B cell (primary cell): ENCODE data around the gene ADARB2. TPM values are rescaled to one million over a fixed set of nuclear protein-coding genes. Genes with fewer than 3 reads are reported as not detected.

Source experiments
- ATAC-seq: fragments of 200-7000 bp; cut with Tn5 transposase; one replicate; pipeline ENCODE4 v1.10.0; 2021; ENCODE audit warnings: low read depth, mild to moderate bottlenecking, moderate number of reproducible peaks, moderate library complexity
- CTCF ChIA-PET: fragments of 350-600 bp; sonication (Branson Sonifier 250); formaldehyde crosslinking; loops from one replicate; lab custom pipeline; 2021; ENCODE audit warnings: antibody characterized with exemption, inconsistent platforms; lab: Charles Lee
- POLR2A ChIA-PET: fragments of 350-600 bp; sonication (Branson Sonifier 250); formaldehyde crosslinking; loops from one replicate; lab custom pipeline; 2021; ENCODE audit warnings: antibody characterized with exemption; lab: Charles Lee
- DNase-seq: peaks from one replicate; pipeline ENCODE4 v3.0.0; 2013
- H2AFZ ChIP-seq: 2 replicates; pipeline ENCODE4 v1.6.1; 2012; ENCODE audit warnings: mild to moderate bottlenecking, low read depth, low read length; ENCODE audit not compliant: insufficient read depth, poor library complexity, severe bottlenecking
- H3K27ac ChIP-seq, 2 donors: 1 replicate in 1 of 2; 2 replicates in 1 of 2; pipeline ENCODE4 v1.5.1; 2012 to 2013; ENCODE audit warnings: low read length in 2 of 2, mild to moderate bottlenecking in 2 of 2, moderate library complexity in 1 of 2
- H3K27me3 ChIP-seq, 4 experiments: fragments of 200-600 bp in 1 of 4; sonication (generic) in 1 of 4; replicated peaks in 1 of 4; 1 replicate in 2 of 4; 2 replicates in 2 of 4; pipeline versions ENCODE4 v1.6.1 to v1.7.0; 2013 to 2016; ENCODE audit warnings: low read length in 3 of 4, mild to moderate bottlenecking in 2 of 4, mixed read lengths in 1 of 4, moderate library complexity in 1 of 4; ENCODE audit not compliant: insufficient read depth in 4 of 4, control insufficient read depth in 3 of 4; ENCODE audit errors: control extremely low read depth in 1 of 4
- H3K36me3 ChIP-seq, 2 experiments: replicated peaks in 1 of 2; 1 replicate in 1 of 2; 2 replicates in 1 of 2; pipeline versions ENCODE4 v1.6.1 to v1.7.1; 2013; ENCODE audit warnings: low read length in 1 of 2; ENCODE audit not compliant: insufficient read depth in 2 of 2, control insufficient read depth in 1 of 2; ENCODE audit errors: control extremely low read depth in 1 of 2, extremely low read depth in 1 of 2
- H3K4me1 ChIP-seq, 2 donors: fragments of 200-600 bp in 1 of 2; sonication (generic) in 1 of 2; 1 replicate in 1 of 2; 2 replicates in 1 of 2; pipeline versions ENCODE4 v1.5.1 to v1.6.1; 2013 to 2017; ENCODE audit warnings: low read length in 2 of 2; ENCODE audit not compliant: control insufficient read depth in 2 of 2, insufficient read depth in 2 of 2
- H3K4me2 ChIP-seq: replicated peaks from 2 replicates; pipeline ENCODE3; 2012; ENCODE audit warnings: mild to moderate bottlenecking, low read depth, low read length; ENCODE audit not compliant: poor library complexity, severe bottlenecking
- H3K4me3 ChIP-seq, 5 experiments: fragments of 200-600 bp in 1 of 5; sonication (generic) in 1 of 5; 1 replicate in 3 of 5; 2 replicates in 2 of 5; pipeline versions ENCODE4 v1.5.1 to v1.7.0; 2011 to 2016; ENCODE audit warnings: low read length in 4 of 5, mild to moderate bottlenecking in 4 of 5, low read depth in 2 of 5, control low read depth in 1 of 5, moderate library complexity in 1 of 5; ENCODE audit not compliant: insufficient read depth in 1 of 5; ENCODE audit errors: control extremely low read depth in 1 of 5, extremely low read depth in 1 of 5
- H3K79me2 ChIP-seq: fragments of 200-600 bp; sonication (generic); one replicate; pipeline ENCODE4 v1.6.0; 2016; ENCODE audit warnings: low read length; ENCODE audit not compliant: control insufficient read depth, insufficient read depth
- H3K9ac ChIP-seq: fragments of 200-600 bp; sonication (generic); 2 replicates; pipeline ENCODE4 v1.6.1; 2017; ENCODE audit warnings: mild to moderate bottlenecking, low read length, moderate library complexity
- H3K9me3 ChIP-seq, 3 donors: one replicate each; pipeline versions ENCODE4 v1.6.1 to v1.7.1; 2013; ENCODE audit warnings: low read length in 2 of 3; ENCODE audit not compliant: control insufficient read depth in 2 of 3, insufficient read depth in 1 of 3; ENCODE audit errors: control extremely low read depth in 1 of 3
- H4K20me1 ChIP-seq: 2 replicates; pipeline ENCODE4 v1.6.0; 2012; ENCODE audit warnings: mild to moderate bottlenecking, low read length; ENCODE audit not compliant: insufficient read depth, control insufficient read depth, poor library complexity, severe bottlenecking
- H3K27ac Mint-ChIP-seq: one replicate; pipeline ENCODE4 v1.8.0; 2021; ENCODE audit warnings: mixed read lengths
- H3K27me3 Mint-ChIP-seq: one replicate; pipeline ENCODE4 v1.8.0; 2021; ENCODE audit warnings: mixed read lengths
- H3K4me1 Mint-ChIP-seq: one replicate; pipeline ENCODE4 v1.8.0; 2021; ENCODE audit warnings: mixed read lengths
- H3K4me3 Mint-ChIP-seq: one replicate; pipeline ENCODE4 v1.8.0; 2021; ENCODE audit warnings: mixed read lengths
- H3K9me3 Mint-ChIP-seq: one replicate; pipeline ENCODE4 v1.8.0; 2022; ENCODE audit warnings: mixed read lengths; ENCODE audit not compliant: insufficient read depth
- CTCF ChIP-seq: fragments of 200-600 bp; IDR thresholded peaks from one replicate; pipeline ENCODE4 v1.8.0; 2022; ENCODE audit warnings: antibody characterized with exemption, mild to moderate bottlenecking
- EZH2 ChIP-seq: IDR thresholded peaks from 2 replicates; pipeline ENCODE4 v1.6.1; 2012; ENCODE audit warnings: borderline replicate concordance, low read depth, mild to moderate bottlenecking, moderate library complexity, low read length; ENCODE audit not compliant: insufficient read depth, poor library complexity, severe bottlenecking
- WGBS: methylation state at CpG from one replicate; pipeline ENCODE4 v1.1.5; 2013; ENCODE audit warnings: missing lambda C conversion rate; ENCODE audit not compliant: insufficient coverage; 5-methylcytosine and 5-hydroxymethylcytosine counted together
- intact Hi-C: fragments of 100-400 bp; cut with micrococcal nuclease; formaldehyde crosslinking; loops from one replicate; pipeline ENCODE4 v1.10.0; 2022
- polyA plus RNA-seq: library from polyadenylated mRNA; depleted of rRNA; stranded (reverse); fragments of >200 nt; gene quantifications from 2 replicates; pipeline ENCODE4 v1.2.3, GENCODE V29; 2012
- total RNA-seq, 2 donors: library from RNA; stranded (reverse); fragments of 120-200 nt in 1 of 2; gene quantifications; 1 replicate in 1 of 2; 2 replicates in 1 of 2; pipeline versions ENCODE4 v1.2.3 to v1.2.4, GENCODE V29; 2013 to 2022

The ADARB2 gene
- total and polyA plus RNA-seq, 2 donors (not counting 1 experiment from before 2014, with no cell fraction given): 0.13 to 0.96 TPM

- DNase-seq: no peak
- H3K9me3 ChIP-seq: peaks cover 0 to 9% (median 0%) of the 10 kb centered on the region in 3 donors
- 41% methylated on average over 7 of the region's 9 CpGs for WGBS
Observed at GRCh38 chr10:1379601-1380000, 357.7 kb downstream of the ADARB2 start.

GRCh38 chr10:1378473-1378872 lies 358.9 kb downstream of the ADARB2 start:
- DNase-seq (no peak), ATAC-seq (no peak)
- no peak overlapping the region for H3K4me3 ChIP-seq
- no peak for TF ChIP-seq CTCF
- no peak for TF ChIP-seq EZH2
- H3K4me2 ChIP-seq: no peak overlapping the region
- no peak overlapping the region for H3K9ac ChIP-seq
- H3K27me3 ChIP-seq: peaks cover 0 to 33% (median 5%) of the 10 kb centered on the region in 4 experiments
- H2AFZ ChIP-seq: no peak overlapping the region
- no peaks in the 10 kb centered on the region for H3K4me1 ChIP-seq
- Mint-ChIP-seq H3K4me1 (no peaks in the 10 kb centered on the region), H3K27me3 (peaks cover 45% of the 10 kb centered on the region), H3K9me3 (no peaks in the 10 kb centered on the region), H3K4me3 (no peak overlapping the region), H3K27ac (no peak overlapping the region)
- ChIA-PET POLR2A (no interaction called here), CTCF (interaction anchor here (1.0 kb wide), 1 partner anchor 10 kb away, joined by 3 read pairs; no protein-coding TSS in a partner anchor)
- H3K27ac ChIP-seq: no peak overlapping the region
- intact Hi-C loops: no loop called here
- no peaks in the 10 kb centered on the region for H3K36me3 ChIP-seq
- H4K20me1 ChIP-seq: no peaks in the 10 kb centered on the region
- H3K79me2 ChIP-seq: no peaks in the 10 kb centered on the region
- 94% methylated on average over 2 of the region's 2 CpGs for WGBS
- peaks cover 0 to 14% (median 0%) of the 10 kb centered on the region in 3 donors for H3K9me3 ChIP-seq

More at GRCh38 chr10:1379601-1380000, 357.7 kb downstream of the ADARB2 start:
- Histone ChIP-seq H2AFZ (no peak overlapping the region), H3K4me2 (no peak overlapping the region), H3K79me2 (no peaks in the 10 kb centered on the region), H3K27me3 (peaks cover 0 to 34% (median 7%) of the 10 kb centered on the region in 4 experiments), H3K4me3 (no peak overlapping the region), H4K20me1 (no peaks in the 10 kb centered on the region), H3K27ac (no peak overlapping the region), H3K36me3 (no peaks in the 10 kb centered on the region), H3K4me1 (no peaks in the 10 kb centered on the region), H3K9ac (no peak overlapping the region)
- H3K27ac Mint-ChIP-seq: no peak overlapping the region
- ATAC-seq: no peak
- H3K4me1 Mint-ChIP-seq: no peaks in the 10 kb centered on the region
- CTCF ChIA-PET: no interaction called here
- no peaks in the 10 kb centered on the region for H3K9me3 Mint-ChIP-seq
- intact Hi-C loops: no loop called here
- H3K27me3 Mint-ChIP-seq: peaks cover 57% of the 10 kb centered on the region
- no peak overlapping the region for H3K4me3 Mint-ChIP-seq
- POLR2A ChIA-PET: no interaction called here
- TF ChIP-seq CTCF (no peak), EZH2 (no peak)
